Endothelial cell of umbilical vein (primary cell): Measurements from ENCODE around the gene FHIT.

Experiments used
- EZH2 ChIP-seq: IDR thresholded peaks from 2 replicates; pipeline ENCODE4 v1.6.1; 2012; ENCODE audit warnings: borderline replicate concordance, low read depth, mild to moderate bottlenecking, moderate library complexity, low read length, inconsistent platforms; ENCODE audit not compliant: severe bottlenecking
- FOS ChIP-seq: IDR thresholded peaks from 2 replicates; pipeline ENCODE4 v1.6.1; 2011; ENCODE audit warnings: mild to moderate bottlenecking, low read length, moderate library complexity, borderline replicate concordance; ENCODE audit not compliant: insufficient read depth
- GATA2 ChIP-seq: IDR thresholded peaks from 2 replicates; pipeline ENCODE4 v1.7.0; 2011; ENCODE audit warnings: low read depth, mild to moderate bottlenecking, moderate library complexity, mixed read lengths, low read length; ENCODE audit not compliant: insufficient read length, insufficient read depth
- MAX ChIP-seq: IDR thresholded peaks from 2 replicates; pipeline ENCODE4 v1.6.1; 2011; ENCODE audit not compliant: insufficient read depth, insufficient read length
- MYC ChIP-seq: IDR thresholded peaks from one replicate; pipeline ENCODE4 v1.6.1; 2011; ENCODE audit warnings: mild to moderate bottlenecking, low read depth, low read length
- POLR2A ChIP-seq: IDR thresholded peaks from 2 replicates; pipeline ENCODE4 v1.6.1; 2012; ENCODE audit warnings: low read depth, mild to moderate bottlenecking, control low read depth, low read length
- POLR2AphosphoS5 ChIP-seq: IDR thresholded peaks from 2 replicates; pipeline ENCODE4 v1.6.1; 2012; ENCODE audit warnings: low read depth, mild to moderate bottlenecking, control low read depth, low read length, moderate library complexity; ENCODE audit not compliant: insufficient read depth
- TF ChIP-seq, protein P1 (sequence below), 2 donors: IDR thresholded peaks; 1 replicate in 1 of 2; 2 replicates in 1 of 2; pipeline ENCODE4 v1.5.1; 2011; ENCODE audit warnings: low read length in 2 of 2, mild to moderate bottlenecking in 2 of 2, moderate library complexity in 2 of 2, control low read depth in 1 of 2, inconsistent platforms in 1 of 2, low read depth in 1 of 2; ENCODE audit not compliant: insufficient read depth in 1 of 2; ENCODE audit errors: extremely low read depth in 1 of 2

DNA sequence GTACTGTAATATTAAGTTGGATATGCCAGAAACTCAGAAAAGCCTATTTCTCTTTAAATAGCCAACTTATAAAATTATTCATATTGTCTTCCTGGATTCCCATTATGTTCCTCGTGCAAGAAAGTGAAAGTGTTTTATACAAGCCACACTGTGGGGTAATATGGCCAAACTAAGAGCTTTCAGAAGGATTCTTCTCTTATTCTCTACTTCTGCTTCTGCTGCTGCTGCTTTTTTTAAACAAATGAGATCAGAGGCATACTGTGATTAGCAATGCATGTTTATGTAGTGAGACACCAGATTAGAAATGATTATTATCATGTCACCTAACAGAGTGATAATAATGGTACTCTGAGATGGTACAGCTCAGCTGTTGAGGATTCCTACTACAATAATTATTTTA lies 1174.9 kb downstream of the FHIT start:
- TF ChIP-seq, protein P1, sequence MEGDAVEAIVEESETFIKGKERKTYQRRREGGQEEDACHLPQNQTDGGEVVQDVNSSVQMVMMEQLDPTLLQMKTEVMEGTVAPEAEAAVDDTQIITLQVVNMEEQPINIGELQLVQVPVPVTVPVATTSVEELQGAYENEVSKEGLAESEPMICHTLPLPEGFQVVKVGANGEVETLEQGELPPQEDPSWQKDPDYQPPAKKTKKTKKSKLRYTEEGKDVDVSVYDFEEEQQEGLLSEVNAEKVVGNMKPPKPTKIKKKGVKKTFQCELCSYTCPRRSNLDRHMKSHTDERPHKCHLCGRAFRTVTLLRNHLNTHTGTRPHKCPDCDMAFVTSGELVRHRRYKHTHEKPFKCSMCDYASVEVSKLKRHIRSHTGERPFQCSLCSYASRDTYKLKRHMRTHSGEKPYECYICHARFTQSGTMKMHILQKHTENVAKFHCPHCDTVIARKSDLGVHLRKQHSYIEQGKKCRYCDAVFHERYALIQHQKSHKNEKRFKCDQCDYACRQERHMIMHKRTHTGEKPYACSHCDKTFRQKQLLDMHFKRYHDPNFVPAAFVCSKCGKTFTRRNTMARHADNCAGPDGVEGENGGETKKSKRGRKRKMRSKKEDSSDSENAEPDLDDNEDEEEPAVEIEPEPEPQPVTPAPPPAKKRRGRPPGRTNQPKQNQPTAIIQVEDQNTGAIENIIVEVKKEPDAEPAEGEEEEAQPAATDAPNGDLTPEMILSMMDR (IDR thresholded peaks at IDR 0.05; ENCODE audit: extremely low read depth in 1 of 2, insufficient read depth in 1 of 2, low read depth in 1 of 2, low read length in 2 of 2), result no peak
- TF ChIP-seq POLR2A (no peak), EZH2 (no peak), POLR2AphosphoS5 (no peak), MAX (no peak), MYC (no peak), FOS (no peak), GATA2 (no peak)
